ENCODE data around the gene MSGN1. TPM values are rescaled to one million over a fixed set of nuclear protein-coding genes. Genes with fewer than 3 reads are reported as not detected.

The MSGN1 gene
- total RNA-seq, 1 experiment from 2014 or later, result not detected

DNA sequence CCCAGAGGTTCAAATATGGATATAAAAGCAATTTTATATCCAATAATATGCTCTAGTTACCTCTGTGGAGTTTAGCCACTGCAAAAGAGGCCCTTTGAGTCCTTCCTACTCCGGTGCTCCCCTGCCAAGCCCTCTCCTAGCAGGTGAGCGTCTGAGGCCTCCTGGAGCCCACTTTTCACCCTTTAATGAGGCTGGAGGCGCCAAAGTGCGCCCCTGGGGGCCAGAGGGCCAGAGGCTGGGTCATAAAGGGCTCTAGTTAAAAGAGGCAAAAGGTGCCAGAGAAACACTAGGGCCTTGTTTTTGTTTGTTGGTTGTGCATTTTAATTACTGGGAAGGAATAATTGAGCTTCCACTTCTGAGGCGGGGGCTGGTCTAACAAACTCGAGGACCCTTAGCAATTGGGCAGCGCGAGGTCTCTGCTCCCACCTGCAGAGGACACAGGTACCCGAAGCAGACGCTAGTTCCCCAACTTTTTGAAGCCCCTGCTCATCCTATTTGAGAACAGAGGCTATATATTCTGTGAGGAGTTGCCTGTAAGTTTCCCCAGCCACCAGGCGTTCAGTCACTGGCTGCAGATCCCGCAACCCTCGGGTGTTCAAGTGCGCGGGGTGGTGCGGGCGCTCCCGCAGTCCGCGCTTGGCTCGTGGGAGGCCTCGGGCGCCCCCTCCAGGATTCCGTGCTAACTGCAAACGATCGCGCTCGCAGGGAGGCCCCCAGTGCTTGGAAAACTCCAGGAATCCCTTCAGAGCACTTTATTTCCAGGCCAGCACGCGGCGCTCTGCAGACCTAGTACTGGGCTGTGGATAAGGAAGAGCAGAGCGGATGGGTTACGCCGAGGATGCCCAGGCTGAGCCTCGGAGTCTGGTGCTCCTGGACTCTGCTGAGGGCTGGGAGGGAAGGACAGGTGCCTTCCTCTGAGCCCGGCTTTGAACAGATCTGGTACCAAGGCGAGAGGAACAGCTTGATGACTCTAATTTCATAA, 14.1 kb downstream of the MSGN1 start:
- CTCF ChIA-PET, result interaction anchor here (0.6 to 0.7 kb wide), 2 partner anchors 49 to 69 kb away, joined by 3 to 5 read pairs; no protein-coding TSS in a partner anchor
- POLR2A ChIA-PET (ENCODE audit: unreplicated experiment), result no interaction called here
- H3K4me2 ChIP-seq, result peak overlapping the region; percentile 68
- no peaks in the 10 kb centered on the region for H3K79me2 ChIP-seq (ENCODE audit: low read depth)
- H3K27me3 ChIP-seq (ENCODE audit: insufficient read depth, low read depth), result no peaks in the 10 kb centered on the region
- no peak for TF ChIP-seq EZH2 (IDR thresholded peaks at IDR 0.05; ENCODE audit: low read depth)
- TF ChIP-seq, protein P1, sequence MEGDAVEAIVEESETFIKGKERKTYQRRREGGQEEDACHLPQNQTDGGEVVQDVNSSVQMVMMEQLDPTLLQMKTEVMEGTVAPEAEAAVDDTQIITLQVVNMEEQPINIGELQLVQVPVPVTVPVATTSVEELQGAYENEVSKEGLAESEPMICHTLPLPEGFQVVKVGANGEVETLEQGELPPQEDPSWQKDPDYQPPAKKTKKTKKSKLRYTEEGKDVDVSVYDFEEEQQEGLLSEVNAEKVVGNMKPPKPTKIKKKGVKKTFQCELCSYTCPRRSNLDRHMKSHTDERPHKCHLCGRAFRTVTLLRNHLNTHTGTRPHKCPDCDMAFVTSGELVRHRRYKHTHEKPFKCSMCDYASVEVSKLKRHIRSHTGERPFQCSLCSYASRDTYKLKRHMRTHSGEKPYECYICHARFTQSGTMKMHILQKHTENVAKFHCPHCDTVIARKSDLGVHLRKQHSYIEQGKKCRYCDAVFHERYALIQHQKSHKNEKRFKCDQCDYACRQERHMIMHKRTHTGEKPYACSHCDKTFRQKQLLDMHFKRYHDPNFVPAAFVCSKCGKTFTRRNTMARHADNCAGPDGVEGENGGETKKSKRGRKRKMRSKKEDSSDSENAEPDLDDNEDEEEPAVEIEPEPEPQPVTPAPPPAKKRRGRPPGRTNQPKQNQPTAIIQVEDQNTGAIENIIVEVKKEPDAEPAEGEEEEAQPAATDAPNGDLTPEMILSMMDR (conservative IDR thresholded peaks at IDR 0.05), result peak; percentile 86
- no peaks in the 10 kb centered on the region; the same call in 1 of the 2 replicates for H3K9me2 ChIP-seq (ENCODE audit: insufficient read depth)
- peak; percentile 56 to 62 for DNase-seq
- intact Hi-C loops (cut with micrococcal nuclease; ENCODE audit: unreplicated experiment), result no loop called here
- no peak overlapping the region for H3K27ac ChIP-seq
- BruUV-seq (replicated peaks), result no TSS peak
- H4K20me1 ChIP-seq (ENCODE audit: insufficient read depth), result no peaks in the 10 kb centered on the region
- H2AFZ ChIP-seq, result peak overlapping the region; percentile 78
- peak overlapping the region; percentile 38; the same call in 1 of the 2 replicates for H3K4me3 ChIP-seq
- H3F3A ChIP-seq (ENCODE audit: insufficient read depth, low read depth), result no peaks in the 10 kb centered on the region
- H3K36me3 ChIP-seq (ENCODE audit: low read depth), result no peaks in the 10 kb centered on the region
- no peaks in the 10 kb centered on the region for H3K9me3 ChIP-seq (ENCODE audit: insufficient read depth, low read depth)
- no peaks in the 10 kb centered on the region for H3K4me1 ChIP-seq (replicated peaks; ENCODE audit: insufficient read depth)

DNA sequence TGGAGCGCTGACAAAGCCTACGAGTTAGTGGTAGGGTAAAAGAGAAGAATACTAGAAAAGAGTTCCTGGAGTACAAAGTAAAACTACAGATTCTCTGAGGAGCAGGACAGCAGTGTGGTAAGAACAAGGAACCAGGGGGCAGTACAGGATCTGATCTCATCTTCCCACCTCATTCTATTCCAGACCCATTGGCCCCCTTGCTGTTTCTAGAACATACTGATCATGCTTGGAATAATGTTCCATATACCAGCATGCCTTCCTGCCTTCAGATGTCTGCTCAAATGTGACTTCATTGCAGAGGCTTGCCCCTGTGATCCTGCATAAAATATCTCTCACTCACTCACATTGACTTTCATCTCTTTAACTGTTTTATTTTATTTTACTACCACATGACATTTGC, 19.3 kb downstream of the MSGN1 start:
- Histone ChIP-seq H3K4me3 (no peak overlapping the region), H3K4me1 (replicated peaks; ENCODE audit: insufficient read depth) (no peaks in the 10 kb centered on the region), H3K4me2 (no peak overlapping the region), H2AFZ (no peak overlapping the region), H4K20me1 (ENCODE audit: insufficient read depth) (no peaks in the 10 kb centered on the region), H3K27ac (no peak overlapping the region), H3F3A (ENCODE audit: insufficient read depth, low read depth) (no peaks in the 10 kb centered on the region), H3K9me3 (ENCODE audit: insufficient read depth, low read depth) (no peaks in the 10 kb centered on the region), H3K9me2 (ENCODE audit: insufficient read depth) (no peaks in the 10 kb centered on the region; the same call in 1 of the 2 replicates), H3K36me3 (ENCODE audit: low read depth) (no peaks in the 10 kb centered on the region), H3K27me3 (ENCODE audit: insufficient read depth, low read depth) (no peaks in the 10 kb centered on the region), H3K79me2 (ENCODE audit: low read depth) (no peaks in the 10 kb centered on the region)
- POLR2A ChIA-PET (ENCODE audit: unreplicated experiment), result no interaction called here
- intact Hi-C loops (cut with micrococcal nuclease; ENCODE audit: unreplicated experiment), result no loop called here
- no TSS peak for BruUV-seq (replicated peaks)
- no peak for TF ChIP-seq EZH2 (IDR thresholded peaks at IDR 0.05; ENCODE audit: low read depth)
- TF ChIP-seq, protein P1 (conservative IDR thresholded peaks at IDR 0.05), result no peak
- no peak for DNase-seq
- CTCF ChIA-PET, result no interaction called here

- BruUV-seq (replicated peaks), result no TSS peak
Observed at GRCh38 chr2:17839959-17840358, 23.7 kb downstream of the MSGN1 start.

More at GRCh38 chr2:17839959-17840358, 23.7 kb downstream of the MSGN1 start:
- no peaks in the 10 kb centered on the region for H3K79me2 ChIP-seq (ENCODE audit: low read depth)
- H3K27me3 ChIP-seq (ENCODE audit: insufficient read depth, low read depth), result no peaks in the 10 kb centered on the region
- TF ChIP-seq, protein P1 (conservative IDR thresholded peaks at IDR 0.05), result no peak
- TF ChIP-seq EZH2 (IDR thresholded peaks at IDR 0.05; ENCODE audit: low read depth), result no peak
- no peak overlapping the region for H2AFZ ChIP-seq
- ChIA-PET POLR2A (ENCODE audit: unreplicated experiment) (no interaction called here), CTCF (no interaction called here)
- H3K4me3 ChIP-seq, result no peak overlapping the region
- H3F3A ChIP-seq (ENCODE audit: insufficient read depth, low read depth), result no peaks in the 10 kb centered on the region
- no peaks in the 10 kb centered on the region for H3K9me3 ChIP-seq (ENCODE audit: insufficient read depth, low read depth)
- no peak overlapping the region for H3K4me2 ChIP-seq
- H4K20me1 ChIP-seq (ENCODE audit: insufficient read depth), result no peaks in the 10 kb centered on the region
- intact Hi-C loops (cut with micrococcal nuclease; ENCODE audit: unreplicated experiment), result no loop called here
- no peaks in the 10 kb centered on the region for H3K9me2 ChIP-seq (ENCODE audit: insufficient read depth)
- H3K4me1 ChIP-seq (replicated peaks; ENCODE audit: insufficient read depth), result no peaks in the 10 kb centered on the region
- DNase-seq, result no peak
- no peaks in the 10 kb centered on the region for H3K36me3 ChIP-seq (ENCODE audit: low read depth)
- no peak overlapping the region for H3K27ac ChIP-seq

Data from PC-9 (cell line).